CD4-positive, alpha-beta T cell treated with Interleukin-17A for 1 hour (primary cell): ENCODE data around the gene TBC1D4.
A peak's percentile ranks its signal among the peaks of the same experiment; 100 is the strongest.

Source experiments
- DNase-seq: peaks from one replicate; pipeline ENCODE4 v3.0.0-alpha.2; 2020

The TBC1D4 gene

GRCh38 chr13:75383064-75383715 is 98.8 kb downstream of the TBC1D4 start:
- no peak for DNase-seq

GRCh38 chr13:75378301-75378700 is 103.7 kb downstream of the TBC1D4 start:
- DNase-seq: no peak

GRCh38 chr13:75376792-75377402 is 105.1 kb downstream of the TBC1D4 start:
- DNase-seq: no peak

- DNase-seq: no peak
Observed at GRCh38 chr13:75375329-75375728, 106.6 kb downstream of the TBC1D4 start.

- no peak for DNase-seq
Observed at GRCh38 chr13:75373988-75374387, 108.0 kb downstream of the TBC1D4 start.

GRCh38 chr13:75372923-75373841 is 108.8 kb downstream of the TBC1D4 start:
- no peak for DNase-seq

GRCh38 chr13:75372517-75372916 is 109.5 kb downstream of the TBC1D4 start:
- peak; percentile 52 for DNase-seq

- no peak for DNase-seq
Observed at GRCh38 chr13:75371203-75371602, 110.8 kb downstream of the TBC1D4 start.

- no peak for DNase-seq
Observed at GRCh38 chr13:75370774-75371173, 111.2 kb downstream of the TBC1D4 start.

GRCh38 chr13:75369981-75370380 is 112.0 kb downstream of the TBC1D4 start:
- DNase-seq: no peak

GRCh38 chr13:75368167-75368566 is 113.8 kb downstream of the TBC1D4 start:
- DNase-seq: no peak

- DNase-seq: no peak
Observed at GRCh38 chr13:75366380-75367280, 115.3 kb downstream of the TBC1D4 start.

- DNase-seq: peak; percentile 47
Observed at GRCh38 chr13:75365724-75366173, 116.2 kb downstream of the TBC1D4 start.

GRCh38 chr13:75364131-75364713 is 117.7 kb downstream of the TBC1D4 start:
- no peak for DNase-seq

GRCh38 chr13:75363371-75363770 is 118.6 kb downstream of the TBC1D4 start:
- DNase-seq: no peak

- no peak for DNase-seq
Observed at GRCh38 chr13:75362026-75362425, 119.9 kb downstream of the TBC1D4 start.

- DNase-seq: no peak
Observed at GRCh38 chr13:75360170-75360569, 121.8 kb downstream of the TBC1D4 start.

- DNase-seq: no peak
Observed at GRCh38 chr13:75359266-75359665, 122.7 kb downstream of the TBC1D4 start.

GRCh38 chr13:75357576-75358289 is 124.2 kb downstream of the TBC1D4 start:
- peak; percentile 70 for DNase-seq

GRCh38 chr13:75356421-75356820 is 125.5 kb downstream of the TBC1D4 start:
- no peak for DNase-seq

- DNase-seq: no peak
Observed at GRCh38 chr13:75355609-75356008, 126.4 kb downstream of the TBC1D4 start.
